Ramos (cell line): ENCODE data around the gene CD3G.
"Not testable (repeated sequence)": the region's sequence is repeated elsewhere in the genome, so short reads cannot be mapped to it uniquely, and the experiment has no call there.

Experiments used
- in situ Hi-C: fragments of 300-500 bp; cut with MboI; formaldehyde crosslinking; loops from one replicate; pipeline ENCODE4 v1.14.3; 2022; ENCODE audit warnings: low sequenced_read_pairs; ENCODE audit not compliant: unreplicated experiment

The CD3G gene

DNA sequence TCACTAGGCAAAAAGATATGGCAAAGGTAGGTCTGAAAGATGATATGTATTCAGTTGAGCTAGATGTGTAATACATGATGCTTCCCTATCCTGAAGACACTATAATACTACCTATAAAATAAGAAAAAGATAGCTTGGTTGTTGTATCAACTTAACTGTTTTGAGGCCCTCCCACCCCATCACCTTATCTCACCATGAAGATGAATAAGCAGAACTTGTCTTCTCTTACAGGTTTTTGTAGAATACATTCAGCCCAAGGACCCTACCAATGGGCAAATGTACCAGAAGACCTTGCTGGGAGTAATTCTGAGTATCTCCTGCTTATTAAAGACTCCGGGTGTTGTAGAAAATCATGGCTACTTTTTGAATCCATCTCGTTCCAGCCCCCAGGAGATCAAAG lies 29.1 kb downstream of the CD3G start:
- in situ Hi-C loops: loop anchor here (10.0 kb wide), 1 partner anchor 122 kb away; no protein-coding TSS in a partner anchor

DNA sequence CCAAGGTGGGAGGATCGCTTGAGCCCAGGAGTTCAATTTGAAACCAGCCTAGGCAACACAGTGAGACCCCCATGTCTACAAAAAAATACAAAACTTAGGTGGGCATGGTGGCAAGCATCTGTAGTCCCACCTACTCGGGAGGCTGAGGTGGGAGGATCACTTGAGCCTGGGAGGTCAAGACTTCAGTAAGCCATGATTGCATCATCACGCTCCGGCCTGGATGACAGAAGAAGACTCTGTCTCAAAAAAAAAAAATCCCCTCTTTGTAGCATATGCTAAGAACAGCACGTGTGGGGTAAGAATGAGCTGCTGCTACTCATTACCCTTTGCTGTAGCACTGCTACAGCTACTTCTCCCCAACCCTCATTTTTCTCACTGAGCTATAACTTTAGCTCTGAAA lies 29.7 kb downstream of the CD3G start:
- in situ Hi-C loops: loop anchor here (10.0 kb wide), 1 partner anchor 121 kb away; no protein-coding TSS in a partner anchor

DNA sequence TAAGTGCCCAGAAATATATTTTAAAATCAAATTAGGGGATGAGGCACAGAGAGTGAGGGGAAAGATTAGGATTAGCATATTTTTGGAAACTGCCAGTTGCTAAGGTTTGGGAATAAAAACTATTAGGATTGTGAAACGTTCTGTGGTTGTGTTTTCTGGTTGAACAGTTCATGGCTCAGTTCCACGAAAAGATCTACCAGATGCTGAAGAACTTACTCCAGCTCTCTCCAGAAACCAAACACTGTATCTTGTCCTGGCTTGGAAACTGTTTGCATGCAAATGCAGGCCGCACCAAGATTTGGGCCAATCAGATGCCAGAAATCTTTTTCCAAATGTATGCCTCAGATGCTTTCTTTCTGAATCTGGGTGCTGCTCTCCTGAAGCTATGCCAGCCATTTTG lies 30.6 kb downstream of the CD3G start:
- in situ Hi-C loops: loop anchor here (10.0 kb wide), 1 partner anchor 120 kb away; no protein-coding TSS in a partner anchor

DNA sequence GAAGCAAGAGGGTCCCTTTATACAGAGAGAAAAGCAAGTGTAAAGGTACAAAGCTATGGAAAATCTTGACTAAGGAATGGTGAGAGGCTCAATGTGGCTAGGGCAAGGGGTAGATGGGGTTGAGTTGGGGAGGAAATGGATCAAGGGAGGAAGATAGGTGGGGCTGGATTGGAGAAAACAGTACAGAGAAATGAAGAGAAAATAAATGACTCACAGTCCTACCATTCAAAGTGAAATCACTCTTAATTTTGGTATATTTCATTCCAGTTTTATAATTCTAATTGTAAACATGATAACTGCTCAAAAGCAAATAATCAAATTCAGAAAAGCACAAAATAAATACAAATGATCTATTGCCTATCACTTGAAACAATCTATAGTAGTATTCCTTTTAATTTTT lies 31.8 kb downstream of the CD3G start:
- in situ Hi-C loops: loop anchor here (10.0 kb wide), 1 partner anchor 119 kb away; no protein-coding TSS in a partner anchor

DNA sequence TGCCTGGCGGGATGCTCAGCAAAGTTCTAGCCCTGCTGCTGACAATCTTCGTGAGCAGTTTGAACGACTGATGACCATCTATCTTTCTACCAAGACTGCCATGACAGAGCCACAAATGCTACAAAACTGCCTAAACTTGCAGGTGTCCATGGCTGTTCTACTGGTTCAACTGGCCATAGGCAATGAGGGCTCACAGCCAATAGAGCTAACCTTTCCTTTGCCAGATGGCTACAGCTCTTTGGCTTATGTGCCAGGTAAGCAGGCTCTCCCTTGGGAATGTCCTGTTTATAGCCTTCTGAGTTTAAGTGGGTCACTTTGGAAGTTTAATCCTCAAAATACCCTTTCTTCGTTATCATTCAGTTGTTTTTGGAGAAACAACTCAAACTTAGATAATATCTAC lies 35.4 kb downstream of the CD3G start:
- in situ Hi-C loops: loop anchor here (10.0 kb wide), 1 partner anchor 115 kb away; no protein-coding TSS in a partner anchor

DNA sequence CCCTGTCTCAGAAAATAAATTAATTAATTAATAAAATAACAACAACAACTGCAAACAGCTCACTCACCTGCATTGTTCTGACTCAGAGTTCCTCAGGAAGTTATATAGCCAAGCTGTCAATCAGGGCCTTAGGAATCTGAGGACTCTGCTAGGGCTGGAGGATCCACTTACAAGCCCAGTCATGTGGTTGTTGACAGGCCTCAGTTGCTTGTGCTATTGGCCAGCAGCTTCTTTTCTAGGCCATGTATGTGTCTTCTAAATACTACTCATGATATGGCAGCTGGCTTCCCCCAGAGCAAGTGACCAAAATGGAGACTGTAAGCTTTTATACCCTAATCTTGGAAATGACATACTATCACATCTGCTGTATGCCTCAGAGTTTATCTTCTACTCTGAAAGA lies 36.4 kb downstream of the CD3G start:
- in situ Hi-C loops: no loop called here

DNA sequence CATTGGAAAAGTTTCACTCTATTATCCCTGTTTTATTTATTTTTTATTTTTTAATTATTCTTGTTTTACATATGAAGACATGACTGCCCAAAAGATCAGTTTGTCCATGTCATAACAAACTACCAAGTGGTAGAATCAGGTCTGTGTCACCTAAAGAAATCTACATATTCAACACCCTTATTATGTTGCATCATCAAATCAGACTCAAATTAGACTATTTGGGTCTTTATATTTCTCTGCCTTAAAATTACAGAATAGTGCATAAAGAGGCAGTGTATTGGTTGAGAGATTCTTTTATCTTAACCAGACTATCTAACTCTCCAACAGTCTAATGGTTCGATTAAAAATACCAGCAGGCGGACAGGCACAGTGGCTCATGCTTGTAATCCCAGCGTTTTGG lies 38.8 kb downstream of the CD3G start:
- in situ Hi-C loops: no loop called here

DNA sequence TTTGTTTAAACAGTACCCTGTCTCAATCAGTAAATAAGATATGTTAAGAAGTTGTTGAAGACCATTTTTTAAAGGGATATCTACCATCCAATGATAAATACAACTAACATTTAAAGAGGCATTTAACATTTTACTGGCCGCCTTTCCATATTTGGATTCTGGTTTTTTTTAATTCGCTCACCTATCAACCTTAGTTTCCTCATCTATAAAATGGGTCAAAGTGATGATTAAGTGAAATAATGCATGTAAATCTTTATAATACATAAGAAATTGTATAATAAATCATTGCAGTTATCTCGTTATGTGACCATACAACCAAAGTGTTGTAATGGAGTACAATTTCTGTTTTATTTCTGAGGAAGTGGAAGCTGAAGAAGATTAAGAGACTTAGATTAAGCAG lies 39.5 kb downstream of the CD3G start:
- in situ Hi-C loops: no loop called here

DNA sequence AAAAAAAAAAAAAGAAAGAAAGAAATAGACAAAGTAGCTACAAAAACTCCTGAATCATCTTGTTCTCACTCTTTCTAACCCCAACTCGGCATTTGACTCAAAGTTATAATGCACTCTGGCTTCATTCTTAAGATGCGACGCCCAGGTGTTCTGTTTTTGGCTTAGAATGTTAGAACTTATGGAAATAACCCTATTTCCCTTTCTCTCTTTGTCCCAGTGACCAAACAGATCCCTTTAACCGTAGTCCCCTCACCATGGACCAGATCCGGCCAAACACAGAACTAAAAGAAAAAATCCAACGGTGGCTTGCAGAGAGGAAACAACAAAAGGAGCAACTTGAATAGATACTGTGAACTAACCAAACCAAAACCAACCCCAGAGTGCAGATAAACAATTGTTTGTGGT lies 52.0 kb downstream of the CD3G start:
- in situ Hi-C loops: no loop called here

DNA sequence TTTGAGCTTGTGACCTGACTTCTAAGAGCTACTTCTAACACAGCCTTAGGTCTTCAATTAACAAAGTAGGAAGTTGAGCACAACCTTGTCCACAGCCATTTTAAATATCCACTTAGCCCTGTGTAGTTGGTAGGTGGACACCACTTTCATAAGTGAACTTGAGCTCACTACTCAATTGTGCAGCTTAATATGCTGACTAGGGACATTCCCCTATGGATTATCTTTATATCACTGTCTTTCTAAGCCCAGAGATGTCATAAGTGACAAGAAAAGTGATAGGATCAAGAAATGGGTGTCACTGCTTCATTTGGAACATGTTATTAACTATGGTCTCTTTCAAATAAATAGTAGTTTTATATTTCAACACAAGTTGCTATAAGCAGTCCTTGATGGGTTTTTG lies 53.3 kb downstream of the CD3G start:
- in situ Hi-C loops: no loop called here

DNA sequence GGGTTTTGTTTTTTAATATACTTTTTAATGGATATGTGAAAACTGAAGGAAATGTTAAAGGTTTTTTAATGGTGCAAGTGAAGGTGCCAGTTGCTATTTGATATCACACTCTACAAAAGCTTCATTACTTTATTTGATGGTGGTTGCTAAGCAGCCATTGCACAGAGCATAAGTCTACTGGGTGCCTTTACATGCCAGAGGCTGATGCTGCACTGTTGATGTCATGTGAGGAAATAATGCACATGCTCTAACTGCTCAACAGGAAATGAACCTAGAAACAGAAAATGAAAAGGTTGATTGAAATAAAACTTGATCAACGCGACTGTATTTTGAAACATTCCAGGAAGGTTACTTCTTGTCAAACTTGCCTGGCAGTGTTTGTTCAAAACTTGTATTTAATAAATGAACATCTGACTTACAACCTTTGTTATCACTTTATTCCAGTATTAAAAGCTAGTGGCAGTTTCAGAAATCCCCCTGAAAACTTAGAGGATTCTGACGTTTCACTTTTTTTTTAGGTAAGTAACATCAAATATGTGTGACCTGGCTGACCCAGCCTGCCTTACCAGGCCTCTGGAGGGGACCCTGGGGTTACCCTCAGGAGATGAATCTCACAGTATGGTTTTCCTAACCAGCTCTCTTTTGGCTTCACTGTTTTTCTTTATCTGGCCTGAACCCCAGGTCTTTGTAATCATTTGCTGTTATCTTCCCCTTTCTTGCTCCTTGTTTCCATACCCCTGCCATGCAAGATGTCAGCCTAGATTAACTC lies 54.8 kb downstream of the CD3G start:
- in situ Hi-C loops: no loop called here

DNA sequence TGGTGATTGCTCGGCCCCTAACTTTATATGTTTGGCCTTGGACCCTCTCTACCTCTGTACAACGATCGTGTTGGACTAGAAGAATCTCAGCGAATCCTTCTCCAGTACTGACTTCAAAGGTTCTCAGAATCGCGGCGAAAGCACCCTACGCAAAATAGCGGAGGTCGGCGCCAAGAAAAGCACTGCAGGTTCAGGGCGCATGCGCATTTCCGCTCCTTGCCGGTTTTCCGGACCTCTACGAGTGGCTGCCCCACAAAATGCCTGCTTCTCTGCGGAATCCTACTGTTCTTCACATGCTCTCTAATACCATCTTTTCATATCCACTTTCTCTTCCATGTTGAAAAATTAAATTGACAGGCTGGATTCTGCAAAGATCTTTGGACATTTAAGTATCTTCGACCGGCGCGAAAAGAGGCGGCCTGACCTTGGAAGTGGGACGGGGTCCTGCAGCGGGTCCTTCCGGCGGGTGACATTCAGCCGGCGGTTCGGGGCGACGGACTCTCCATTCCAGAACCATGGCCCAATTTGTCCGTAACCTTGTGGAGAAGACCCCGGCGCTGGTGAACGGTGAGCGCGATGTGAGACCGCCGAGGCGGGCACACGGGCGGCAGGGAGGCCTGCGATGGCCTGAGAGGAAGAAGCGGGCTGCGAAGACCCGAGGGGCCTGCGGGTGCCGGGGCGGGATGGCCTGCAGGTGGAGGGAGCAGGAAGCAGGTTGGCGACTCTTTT lies 57.2 kb downstream of the CD3G start, which contains the start of gene ATP5MG:
Gene ATP5MG, plus strand, starts transcription at position 456 of the 729 bp plus-strand sequence. Its CDS starts 60 bp downstream, at position 516.
- in situ Hi-C loops: no loop called here

DNA sequence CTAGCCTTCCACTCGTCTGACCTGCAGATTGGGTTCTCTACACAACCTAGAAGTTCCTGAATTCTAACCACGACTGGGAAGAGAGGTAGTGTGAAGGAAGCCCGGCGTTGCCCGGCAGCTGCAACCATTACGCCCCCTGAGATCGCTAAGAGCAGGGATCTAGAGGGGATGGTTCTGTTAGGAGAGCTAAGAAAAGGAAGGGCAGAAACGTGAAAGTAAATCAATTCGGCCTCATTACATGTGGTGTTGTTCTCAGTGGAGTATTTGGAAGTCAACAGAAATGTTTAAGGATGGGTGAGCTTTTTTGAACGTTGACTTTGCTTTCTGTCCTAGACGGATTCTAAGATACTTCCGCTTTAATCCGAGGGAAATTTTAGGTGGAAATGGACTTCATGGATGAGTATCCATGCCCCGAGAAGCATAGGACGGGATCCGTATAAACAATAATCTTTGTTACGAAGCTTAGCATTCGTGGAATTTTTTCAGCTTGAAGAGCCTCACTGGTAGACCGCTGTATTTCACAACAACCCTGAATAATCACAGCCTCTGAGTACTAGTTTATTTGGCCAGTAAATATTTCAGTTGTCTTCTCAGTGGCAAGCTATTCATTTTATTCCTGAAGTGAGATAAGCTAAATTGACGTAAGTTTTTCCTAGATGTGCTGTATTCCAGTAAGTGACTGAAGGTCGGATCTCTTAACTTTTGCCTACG lies 57.9 kb downstream of the CD3G start:
- in situ Hi-C loops: no loop called here

DNA sequence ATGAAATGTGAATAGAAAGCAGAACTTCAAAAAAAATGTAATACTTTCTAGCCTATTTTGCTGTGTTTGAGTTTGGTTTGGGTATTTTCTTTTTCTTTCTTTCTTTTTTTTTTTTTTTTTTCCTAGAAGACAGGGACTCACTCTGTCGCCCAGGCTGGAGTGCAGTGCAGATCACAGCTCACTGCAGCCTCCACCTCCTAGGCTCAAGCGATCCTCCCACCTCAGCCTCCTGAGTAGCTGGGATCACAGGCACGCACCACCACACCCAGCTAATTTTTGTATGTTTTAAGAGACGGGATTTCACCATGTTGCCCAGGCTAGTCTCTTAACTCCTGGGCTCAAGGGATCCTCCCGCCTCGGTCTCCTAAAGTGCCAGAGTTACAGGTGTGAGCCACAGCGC lies 58.5 kb downstream of the CD3G start:
- in situ Hi-C loops: not testable (repeated sequence)
